NCI-H69 (cell line): Measurements from ENCODE around the gene IGF2BP3.
"Not testable (repeated sequence)": the region's sequence is repeated elsewhere in the genome, so short reads cannot be mapped to it uniquely, and the experiment has no call there.

Source experiments
- DNase-seq: peaks from one replicate; lab custom pipeline; 2025; lab: John Stamatoyannopoulos, UW

IGF2BP3 gene

GRCh38 chr7:23470330-23471105 is at the start of gene IGF2BP3:
Gene IGF2BP3, minus strand, starts transcription at chr7:23470491. Its CDS starts 381 bp downstream, at chr7:23470110.
- DNase-seq = peak; percentile 100

GRCh38 chr7:23514755-23515154 is 44.5 kb upstream of the IGF2BP3 start:
- DNase-seq = no peak

GRCh38 chr7:23513746-23514145 is 43.5 kb upstream of the IGF2BP3 start:
- DNase-seq = not testable (repeated sequence)

- no peak for DNase-seq
Measured at GRCh38 chr7:23494009-23494408, 23.7 kb upstream of the IGF2BP3 start.

GRCh38 chr7:23491502-23491901 is 21.2 kb upstream of the IGF2BP3 start:
- peak; percentile 35 for DNase-seq

GRCh38 chr7:23490357-23491135 is 20.3 kb upstream of the IGF2BP3 start:
- peak; percentile 74 for DNase-seq

GRCh38 chr7:23488714-23489113 is 18.4 kb upstream of the IGF2BP3 start:
- not testable (repeated sequence) for DNase-seq

GRCh38 chr7:23487670-23488069 is 17.4 kb upstream of the IGF2BP3 start:
- DNase-seq = no peak

GRCh38 chr7:23486002-23486773 is 15.9 kb upstream of the IGF2BP3 start:
- no peak for DNase-seq

- DNase-seq = no peak
Measured at GRCh38 chr7:23482686-23483085, 12.4 kb upstream of the IGF2BP3 start.

GRCh38 chr7:23477962-23478866 is 7.9 kb upstream of the IGF2BP3 start:
- DNase-seq = no peak

- no peak for DNase-seq
Measured at GRCh38 chr7:23477157-23477499, 6.8 kb upstream of the IGF2BP3 start.

GRCh38 chr7:23476286-23477156 is 6.2 kb upstream of the IGF2BP3 start:
- peak; percentile 68 for DNase-seq

GRCh38 chr7:23475576-23475839 is 5.2 kb upstream of the IGF2BP3 start:
- peak; percentile 9 for DNase-seq

- DNase-seq = peak; percentile 89
Measured at GRCh38 chr7:23474829-23475575, 4.7 kb upstream of the IGF2BP3 start.

- DNase-seq = peak; percentile 100
Measured at GRCh38 chr7:23474094-23474828, 4.0 kb upstream of the IGF2BP3 start.

GRCh38 chr7:23473844-23474093 is 3.5 kb upstream of the IGF2BP3 start:
- peak; percentile 90 for DNase-seq

- DNase-seq = peak; percentile 80
Measured at GRCh38 chr7:23472956-23473843, 2.9 kb upstream of the IGF2BP3 start.

- no peak for DNase-seq
Measured at GRCh38 chr7:23472556-23472955, 2.3 kb upstream of the IGF2BP3 start.
